Psoas muscle (tissue), 8 donors: Measurements from ENCODE around the gene STK32A. TPM values are rescaled to one million over a fixed set of nuclear protein-coding genes. Genes with fewer than 3 reads are reported as not detected.

ENCODE experiments used
- ATAC-seq, 4 donors: fragments of 200-7000 bp; cut with Tn5 transposase; one replicate each; pipeline ENCODE4 v1.9.1; 2020; ENCODE audit warnings: moderate library complexity in 3 of 4, mild to moderate bottlenecking in 2 of 4
- DNase-seq, 2 donors: peaks; one replicate each; pipeline ENCODE4 v3.0.0-alpha.2; 2020
- H3K27ac ChIP-seq: fragments of 200-600 bp; one replicate; pipeline ENCODE4 v1.8.0; 2022
- H3K27me3 ChIP-seq, 3 donors: fragments of 200-600 bp in 1 of 3; one replicate each; pipeline versions ENCODE4 v1.6.1 to v1.8.0; 2013 to 2022; ENCODE audit warnings: low read length in 2 of 3, mild to moderate bottlenecking in 2 of 3, moderate library complexity in 1 of 3; ENCODE audit not compliant: insufficient read depth in 3 of 3
- H3K36me3 ChIP-seq, 2 donors: fragments of 200-600 bp in 1 of 2; one replicate each; pipeline versions ENCODE4 v1.6.1 to v1.8.0; 2013 to 2022; ENCODE audit warnings: low read depth in 1 of 2, mild to moderate bottlenecking in 1 of 2, moderate library complexity in 1 of 2; ENCODE audit not compliant: insufficient read depth in 1 of 2
- H3K4me1 ChIP-seq: fragments of 200-600 bp; one replicate; pipeline ENCODE4 v1.8.0; 2022
- H3K4me3 ChIP-seq: fragments of 200-600 bp; one replicate; pipeline ENCODE4 v1.8.0; 2022; ENCODE audit warnings: mild to moderate bottlenecking
- H3K9me3 ChIP-seq: fragments of 200-600 bp; one replicate; pipeline ENCODE4 v1.8.0; 2022
- WGBS, 3 donors: extraction: QIAGEN DNeasy Blood & Tissue Kit; methylation state at CpG; one replicate each; pipeline versions ENCODE4 v1.1.6 to v1.1.7; 2013; 5-methylcytosine and 5-hydroxymethylcytosine counted together
- intact Hi-C, 2 donors: fragments of 100-400 bp; cut with DNase I; formaldehyde crosslinking; loops; one replicate each; pipeline versions ENCODE4 v1.11.0 to v1.14.2; 2022
- polyA plus RNA-seq, 3 donors: library from polyadenylated mRNA; stranded (reverse); fragments of 200-250 nt; gene quantifications; one replicate each; pipeline ENCODE4 v1.2.3, GENCODE V29; 2013
- total RNA-seq, 4 donors: library from RNA; stranded (reverse); fragmentation: NEBNext Ultra II Directional in 2 of 4; extraction: Animal tissue kit (Norgen Biotek cat#: 25700) in 2 of 4; gene quantifications; one replicate each; pipeline versions ENCODE4 v1.2.1 to v1.2.4, GENCODE V29; 2021 to 2023
- TF ChIP-seq, protein P1 (sequence below): fragments of 200-600 bp; IDR thresholded peaks from one replicate; pipeline ENCODE4 v1.8.0; 2022; ENCODE audit warnings: antibody characterized with exemption
- donor health status: healthy with polysubstance abuse.
- donor health status: DM: no; HTN: no; CAD: no; lungs with moderate emphysema.
- donor health status: Bipolar disorder and iron deficiency.
- donor health status: healthy.
- donor health status: DM: yes; HTN: yes; CAD: no.
- donor health status: DM: no; HTN: no; CAD: no.
- donor health status: DM: no; HTN: no; CAD: no.
- donor health status: DM: yes; HTN: yes; CAD: no.

Gene STK32A
- total and polyA plus RNA-seq, 7 donors: 0.09 to 2.6 (median 0.30) TPM

DNA sequence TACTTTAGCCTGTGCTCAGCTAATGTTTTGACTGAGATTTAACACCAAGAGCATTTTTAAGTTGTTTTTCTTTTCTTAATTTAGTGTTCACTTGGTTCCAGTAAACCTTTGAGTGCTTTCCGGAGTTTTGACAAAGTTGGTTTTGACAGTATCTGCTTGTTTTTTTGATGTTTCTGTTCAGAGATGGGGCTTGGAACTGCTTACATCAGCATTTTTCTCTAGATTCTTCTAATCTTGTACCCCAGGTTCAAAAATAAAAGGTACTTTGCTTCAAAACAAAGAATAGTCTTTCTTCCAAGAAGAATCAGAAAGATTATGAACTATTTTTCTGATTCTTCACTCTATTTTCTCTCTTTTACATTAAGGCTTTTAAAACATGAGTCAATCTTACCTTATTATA lies 142.9 kb downstream of the STK32A start:
- Histone ChIP-seq H3K27me3 (no peaks in the 10 kb centered on the region), H3K4me3 (no peak overlapping the region), H3K36me3 (no peaks in the 10 kb centered on the region), H3K9me3 (no peaks in the 10 kb centered on the region), H3K4me1 (no peaks in the 10 kb centered on the region), H3K27ac (no peak overlapping the region)
- intact Hi-C loops: no loop called here
- WGBS, 3 donors: 86 to 97% (median 96%) methylated on average over 1 of the region's 1 CpG
- TF ChIP-seq, protein P1, sequence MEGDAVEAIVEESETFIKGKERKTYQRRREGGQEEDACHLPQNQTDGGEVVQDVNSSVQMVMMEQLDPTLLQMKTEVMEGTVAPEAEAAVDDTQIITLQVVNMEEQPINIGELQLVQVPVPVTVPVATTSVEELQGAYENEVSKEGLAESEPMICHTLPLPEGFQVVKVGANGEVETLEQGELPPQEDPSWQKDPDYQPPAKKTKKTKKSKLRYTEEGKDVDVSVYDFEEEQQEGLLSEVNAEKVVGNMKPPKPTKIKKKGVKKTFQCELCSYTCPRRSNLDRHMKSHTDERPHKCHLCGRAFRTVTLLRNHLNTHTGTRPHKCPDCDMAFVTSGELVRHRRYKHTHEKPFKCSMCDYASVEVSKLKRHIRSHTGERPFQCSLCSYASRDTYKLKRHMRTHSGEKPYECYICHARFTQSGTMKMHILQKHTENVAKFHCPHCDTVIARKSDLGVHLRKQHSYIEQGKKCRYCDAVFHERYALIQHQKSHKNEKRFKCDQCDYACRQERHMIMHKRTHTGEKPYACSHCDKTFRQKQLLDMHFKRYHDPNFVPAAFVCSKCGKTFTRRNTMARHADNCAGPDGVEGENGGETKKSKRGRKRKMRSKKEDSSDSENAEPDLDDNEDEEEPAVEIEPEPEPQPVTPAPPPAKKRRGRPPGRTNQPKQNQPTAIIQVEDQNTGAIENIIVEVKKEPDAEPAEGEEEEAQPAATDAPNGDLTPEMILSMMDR: no peak
- ATAC-seq (no peak), DNase-seq (no peak)

DNA sequence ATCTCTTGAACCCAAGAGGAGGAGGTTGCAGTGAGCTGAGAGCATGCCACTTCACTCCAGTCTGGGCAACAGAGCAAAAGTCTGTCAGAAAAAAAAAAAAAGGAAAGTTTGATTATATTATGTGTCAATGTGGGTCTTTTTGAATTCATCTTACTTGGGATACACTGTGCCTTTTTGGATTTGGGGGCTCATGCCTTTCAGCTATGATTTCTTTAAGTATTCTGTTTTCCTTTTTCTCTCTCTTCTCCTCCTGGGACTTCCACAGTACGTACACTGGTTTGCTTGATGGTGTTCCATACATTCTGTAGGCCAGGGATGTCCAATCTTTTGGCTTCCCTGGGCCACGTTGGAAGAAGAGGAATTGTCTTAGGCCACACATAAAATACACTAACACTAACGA lies 146.7 kb downstream of the STK32A start:
- Histone ChIP-seq H3K36me3 (no peaks in the 10 kb centered on the region), H3K4me3 (no peak overlapping the region), H3K4me1 (no peaks in the 10 kb centered on the region), H3K27me3 (no peaks in the 10 kb centered on the region), H3K27ac (no peak overlapping the region), H3K9me3 (no peaks in the 10 kb centered on the region)
- WGBS, 3 donors: 91 to 94% (median 94%) methylated on average over 3 of the region's 3 CpGs
- intact Hi-C loops: no loop called here
- ATAC-seq (no peak), DNase-seq (no peak)
- TF ChIP-seq, protein P1: no peak

DNA sequence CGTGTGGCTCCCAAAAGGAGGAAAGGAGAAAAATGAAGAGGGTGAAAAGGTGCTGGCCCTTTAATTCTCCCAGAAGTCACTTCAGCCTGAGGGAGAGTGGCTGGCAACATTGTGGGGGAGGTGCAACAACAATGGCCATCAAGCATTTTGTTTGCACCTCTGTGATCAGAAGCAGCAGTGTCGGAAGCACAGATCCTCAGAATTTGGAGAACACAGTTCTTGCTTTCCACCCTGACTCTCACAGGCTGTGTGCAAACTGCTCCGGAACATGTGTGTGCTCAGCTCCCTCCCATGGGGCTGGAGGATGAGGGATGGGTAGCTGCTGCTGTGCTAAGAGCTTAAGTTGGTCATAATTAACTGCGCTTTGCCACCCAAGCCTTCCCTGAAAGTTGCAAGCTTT lies 147.9 kb downstream of the STK32A start:
- peak overlapping the region; percentile 29 for H3K4me3 ChIP-seq
- H3K9me3 ChIP-seq: no peaks in the 10 kb centered on the region
- TF ChIP-seq, protein P1: no peak
- ATAC-seq (peak in 1 of 4 donors; percentile 68), DNase-seq (no peak)
- 53 to 61% (median 59%) methylated on average over 4 of the region's 4 CpGs for WGBS, 3 donors
- H3K36me3 ChIP-seq: no peaks in the 10 kb centered on the region
- intact Hi-C loops: no loop called here
- H3K27ac ChIP-seq: no peak overlapping the region
- H3K4me1 ChIP-seq: no peaks in the 10 kb centered on the region
- H3K27me3 ChIP-seq: no peaks in the 10 kb centered on the region

DNA sequence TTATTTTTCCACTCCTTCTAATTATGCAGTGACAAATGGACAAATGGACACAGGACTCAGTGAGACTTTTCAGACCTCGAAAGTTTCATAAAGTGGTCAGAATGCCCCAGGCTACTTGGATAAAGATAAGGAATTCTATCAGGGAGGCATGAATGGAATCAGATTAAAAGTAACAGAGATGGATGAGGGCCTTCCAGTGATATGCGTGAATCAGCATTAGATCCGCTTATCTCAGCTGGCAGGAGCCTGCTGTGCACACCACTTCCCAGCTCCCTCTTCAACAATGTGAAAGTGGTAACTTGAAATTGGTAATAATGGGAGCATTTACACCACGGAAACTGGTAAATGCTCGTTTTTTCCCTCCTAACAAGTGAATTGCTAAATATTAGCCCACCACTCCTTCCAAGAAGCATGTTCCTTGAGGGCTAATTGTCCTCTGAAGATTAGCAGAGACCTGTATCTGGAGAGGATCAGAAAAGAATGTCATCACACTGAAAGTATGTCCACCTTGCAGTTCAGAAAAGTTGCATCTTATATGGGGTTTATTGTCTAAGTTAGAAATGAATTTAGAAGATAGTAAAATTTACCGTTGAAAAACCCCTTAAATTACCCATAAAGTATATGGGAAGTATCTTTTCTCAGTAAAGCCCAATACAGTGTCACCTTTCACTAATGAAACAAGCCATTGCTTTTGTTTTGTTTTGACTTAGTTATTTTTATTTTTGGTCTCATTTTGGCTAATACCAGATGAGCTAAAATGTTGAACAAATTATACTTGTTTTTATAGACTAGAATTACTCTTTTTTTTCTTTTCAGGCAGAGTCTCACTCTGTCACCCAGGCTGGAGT lies 149.7 kb downstream of the STK32A start:
- DNase-seq: no peak
- no peaks in the 10 kb centered on the region for H3K4me1 ChIP-seq
- H3K27me3 ChIP-seq: no peaks in the 10 kb centered on the region
- no peak for ATAC-seq
- no peak overlapping the region for H3K27ac ChIP-seq
- H3K9me3 ChIP-seq: no peaks in the 10 kb centered on the region
- 58 to 64% (median 58%) methylated on average over 6 of the region's 6 CpGs for WGBS, 3 donors
- no peak overlapping the region for H3K4me3 ChIP-seq
- TF ChIP-seq, protein P1: no peak
- no peaks in the 10 kb centered on the region for H3K36me3 ChIP-seq
- intact Hi-C loops: no loop called here

DNA sequence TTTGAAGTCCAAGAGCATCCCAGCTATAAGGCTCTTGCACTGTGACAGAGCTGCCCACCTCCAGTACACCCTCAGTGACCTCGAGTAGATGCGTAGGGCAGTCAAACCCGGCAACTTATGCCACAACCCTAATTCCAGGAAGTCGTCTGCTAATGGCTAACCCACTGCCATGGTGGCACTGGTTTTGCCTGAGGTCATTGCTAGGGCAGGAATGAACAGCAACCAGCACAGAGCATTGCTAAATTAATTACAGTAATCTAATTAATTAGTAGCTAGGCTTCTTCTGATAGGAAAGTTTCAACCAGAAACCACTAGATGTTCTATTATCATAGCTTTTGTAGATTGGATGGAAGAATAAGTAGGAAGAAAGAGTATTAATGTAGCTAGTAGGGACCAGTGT lies 152.3 kb downstream of the STK32A start:
- no peaks in the 10 kb centered on the region for H3K4me1 ChIP-seq
- intact Hi-C loops: no loop called here
- no peaks in the 10 kb centered on the region for H3K36me3 ChIP-seq
- H3K27me3 ChIP-seq: no peaks in the 10 kb centered on the region
- no peaks in the 10 kb centered on the region for H3K9me3 ChIP-seq
- no peak for ATAC-seq
- no peak for DNase-seq
- no peak overlapping the region for H3K4me3 ChIP-seq
- H3K27ac ChIP-seq: no peak overlapping the region
- TF ChIP-seq, protein P1: no peak
- 73 to 80% (median 75%) methylated on average over 4 of the region's 4 CpGs for WGBS, 3 donors
